SIG-M5 treated with dmso at 0.1 percent for 504 hours (cell line): ENCODE results near the gene HSD17B3.
"Not testable (repeated sequence)": the region's sequence is repeated elsewhere in the genome, so short reads cannot be mapped to it uniquely, and the experiment has no call there.

Source experiments
- DNase-seq: peaks from one replicate; lab custom pipeline; 2025; ENCODE audit not compliant: unreplicated experiment; lab: John Stamatoyannopoulos, UW

Gene HSD17B3

GRCh38 chr9:96302021-96302420 lies at the start of gene HSD17B3:
TSS of gene HSD17B3 (minus strand) at chr9:96302176. CDS start at chr9:96302104, 72 bp downstream.
- DNase-seq = no peak

- no peak for DNase-seq
These were observed 48.9 kb upstream of the HSD17B3 start for GRCh38 chr9:96350866-96351265.

GRCh38 chr9:96348261-96348660 lies 46.3 kb upstream of the HSD17B3 start:
- no peak for DNase-seq

GRCh38 chr9:96345551-96345950 lies 43.6 kb upstream of the HSD17B3 start:
- DNase-seq = no peak

- DNase-seq = peak; percentile 42
These were observed 42.6 kb upstream of the HSD17B3 start for GRCh38 chr9:96344458-96345180.

- DNase-seq = no peak
These were observed 41.8 kb upstream of the HSD17B3 start for GRCh38 chr9:96343515-96344360.

- no peak for DNase-seq
These were observed 40.7 kb upstream of the HSD17B3 start for GRCh38 chr9:96342571-96343245.

- DNase-seq = no peak
These were observed 38.7 kb upstream of the HSD17B3 start for GRCh38 chr9:96340707-96341106.

GRCh38 chr9:96338299-96338698 lies 36.3 kb upstream of the HSD17B3 start:
- no peak for DNase-seq

GRCh38 chr9:96333958-96334357 lies 32.0 kb upstream of the HSD17B3 start:
- DNase-seq = no peak

- no peak for DNase-seq
These were observed 29.4 kb upstream of the HSD17B3 start for GRCh38 chr9:96331236-96331947.

- peak; percentile 41 for DNase-seq
These were observed 25.8 kb upstream of the HSD17B3 start for GRCh38 chr9:96327694-96328352.

GRCh38 chr9:96323169-96323568 lies 21.2 kb upstream of the HSD17B3 start:
- no peak for DNase-seq

GRCh38 chr9:96322736-96323135 lies 20.8 kb upstream of the HSD17B3 start:
- not testable (repeated sequence) for DNase-seq

- not testable (repeated sequence) for DNase-seq
These were observed 20.2 kb upstream of the HSD17B3 start for GRCh38 chr9:96322210-96322609.

- DNase-seq = no peak
These were observed 19.5 kb upstream of the HSD17B3 start for GRCh38 chr9:96321515-96321914.

- DNase-seq = no peak
These were observed 18.8 kb upstream of the HSD17B3 start for GRCh38 chr9:96320749-96321280.

GRCh38 chr9:96318921-96319565 lies 17.1 kb upstream of the HSD17B3 start:
- peak; percentile 93 for DNase-seq

GRCh38 chr9:96317335-96317980 lies 15.5 kb upstream of the HSD17B3 start:
- peak; percentile 60 for DNase-seq
